Hepatocyte (in vitro differentiated cells): ENCODE results near the gene SLX4. TPM values are rescaled to one million over a fixed set of nuclear protein-coding genes. Genes with fewer than 3 reads are reported as not detected.

Experiments used
- DNase-seq: peaks from one replicate; pipeline ENCODE4 v3.0.0-alpha.2; 2016; ENCODE audit warnings: low spot score
- H2AFZ ChIP-seq: fragments of 200-600 bp; sonication (generic); 2 replicates; pipeline ENCODE4 v1.6.0; 2016; ENCODE audit warnings: antibody characterized with exemption, mild to moderate bottlenecking
- H3K27ac ChIP-seq: fragments of 200-600 bp; sonication (generic); 2 replicates; pipeline ENCODE4 v1.5.1; 2016; ENCODE audit warnings: mild to moderate bottlenecking
- H3K27me3 ChIP-seq: fragments of 200-600 bp; sonication (generic); 2 replicates; pipeline ENCODE4 v1.6.1; 2016
- H3K36me3 ChIP-seq: fragments of 200-600 bp; sonication (generic); replicated peaks from 2 replicates; pipeline ENCODE4 v1.5.1; 2016; ENCODE audit warnings: low read depth; ENCODE audit not compliant: insufficient read depth
- H3K4me1 ChIP-seq: fragments of 200-600 bp; sonication (generic); 2 replicates; pipeline ENCODE4 v1.5.1; 2016; ENCODE audit warnings: mild to moderate bottlenecking, moderate library complexity; ENCODE audit not compliant: insufficient read depth
- H3K4me2 ChIP-seq: fragments of 200-600 bp; sonication (generic); 2 replicates; pipeline ENCODE4 v1.6.0; 2016
- H3K4me3 ChIP-seq: fragments of 200-600 bp; sonication (generic); 2 replicates; pipeline ENCODE4 v1.5.1; 2016; ENCODE audit warnings: mild to moderate bottlenecking
- H3K79me2 ChIP-seq: fragments of 200-600 bp; sonication (generic); 2 replicates; pipeline ENCODE4 v1.6.0; 2017; ENCODE audit warnings: mild to moderate bottlenecking
- H3K9me2 ChIP-seq: fragments of 200-600 bp; sonication (generic); replicated peaks from 2 replicates; pipeline ENCODE4 v1.6.0; 2017; ENCODE audit warnings: mild to moderate bottlenecking; ENCODE audit not compliant: insufficient read depth
- H3K9me3 ChIP-seq: fragments of 200-600 bp; sonication (generic); 2 replicates; pipeline ENCODE4 v1.5.1; 2016; ENCODE audit warnings: low read depth, mild to moderate bottlenecking
- H4K20me1 ChIP-seq: fragments of 200-600 bp; sonication (generic); 2 replicates; pipeline ENCODE4 v1.6.0; 2016; ENCODE audit warnings: mild to moderate bottlenecking; ENCODE audit not compliant: insufficient read depth, poor library complexity, severe bottlenecking
- EZH2 ChIP-seq: fragments of 200-600 bp; sonication (generic); IDR thresholded peaks from 2 replicates; pipeline ENCODE4 v1.6.1; 2016; ENCODE audit warnings: antibody characterized with exemption, mild to moderate bottlenecking, borderline replicate concordance
- EZH2phosphoT487 ChIP-seq: fragments of 200-600 bp; sonication (generic); IDR thresholded peaks from one replicate; pipeline ENCODE4 v1.6.1; 2018; ENCODE audit warnings: antibody characterized with exemption, mild to moderate bottlenecking, low read depth, moderate library complexity; ENCODE audit not compliant: unreplicated experiment, severe bottlenecking
- WGBS: methylation state at CpG from one replicate; pipeline ENCODE4 v1.1.6; 2016; ENCODE audit warnings: low lambda C conversion rate; ENCODE audit errors: missing lambda C conversion rate; 5-methylcytosine and 5-hydroxymethylcytosine counted together
- polyA plus RNA-seq: library from polyadenylated mRNA; unstranded; fragments of >200 nt; fragmentation: Nextera tagmentation; extraction: Ambion mirVana; gene quantifications from 2 replicates; pipeline ENCODE4 v1.2.1, GENCODE V29; 2016
- total RNA-seq: library from RNA; depleted of rRNA; stranded (reverse); fragments of >200 nt; gene quantifications from 2 replicates; pipeline ENCODE4 v1.2.3, GENCODE V29; 2014
- TF ChIP-seq, protein P1 (sequence below): fragments of 200-600 bp; sonication (generic); IDR thresholded peaks from 2 replicates; pipeline ENCODE4 v1.5.1; 2016; ENCODE audit warnings: antibody characterized with exemption, mild to moderate bottlenecking; ENCODE audit not compliant: poor library complexity

The SLX4 gene
- total and polyA plus RNA-seq, 2 experiments from 2014 or later: 1.9 to 4.6 TPM

DNA sequence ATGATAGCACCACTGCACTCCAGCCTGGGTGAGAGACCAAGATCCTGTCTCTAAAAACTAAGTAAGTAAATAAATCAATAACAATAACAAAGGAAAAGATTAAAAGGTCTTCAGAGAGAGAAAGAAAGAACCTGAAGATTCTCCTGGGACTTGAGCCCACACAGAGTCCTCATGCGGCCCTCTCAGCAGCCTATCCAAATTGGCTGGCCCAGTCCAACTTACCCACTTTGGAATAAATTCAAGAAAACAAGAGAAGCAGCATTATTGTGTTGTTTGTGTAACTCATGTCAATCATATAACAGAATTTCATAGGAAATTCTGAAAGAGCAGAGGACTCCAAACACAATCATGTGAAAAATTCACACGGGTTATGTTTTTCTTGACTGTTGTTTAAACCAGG is 3.8 kb downstream of the SLX4 start:
- H3K36me3 ChIP-seq: no peaks in the 10 kb centered on the region
- TF ChIP-seq EZH2: no peak
- TF ChIP-seq, protein P1, sequence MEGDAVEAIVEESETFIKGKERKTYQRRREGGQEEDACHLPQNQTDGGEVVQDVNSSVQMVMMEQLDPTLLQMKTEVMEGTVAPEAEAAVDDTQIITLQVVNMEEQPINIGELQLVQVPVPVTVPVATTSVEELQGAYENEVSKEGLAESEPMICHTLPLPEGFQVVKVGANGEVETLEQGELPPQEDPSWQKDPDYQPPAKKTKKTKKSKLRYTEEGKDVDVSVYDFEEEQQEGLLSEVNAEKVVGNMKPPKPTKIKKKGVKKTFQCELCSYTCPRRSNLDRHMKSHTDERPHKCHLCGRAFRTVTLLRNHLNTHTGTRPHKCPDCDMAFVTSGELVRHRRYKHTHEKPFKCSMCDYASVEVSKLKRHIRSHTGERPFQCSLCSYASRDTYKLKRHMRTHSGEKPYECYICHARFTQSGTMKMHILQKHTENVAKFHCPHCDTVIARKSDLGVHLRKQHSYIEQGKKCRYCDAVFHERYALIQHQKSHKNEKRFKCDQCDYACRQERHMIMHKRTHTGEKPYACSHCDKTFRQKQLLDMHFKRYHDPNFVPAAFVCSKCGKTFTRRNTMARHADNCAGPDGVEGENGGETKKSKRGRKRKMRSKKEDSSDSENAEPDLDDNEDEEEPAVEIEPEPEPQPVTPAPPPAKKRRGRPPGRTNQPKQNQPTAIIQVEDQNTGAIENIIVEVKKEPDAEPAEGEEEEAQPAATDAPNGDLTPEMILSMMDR: no peak
- TF ChIP-seq EZH2phosphoT487: no peak
- no peaks in the 10 kb centered on the region for H3K9me2 ChIP-seq
- H2AFZ ChIP-seq: no peak overlapping the region
- no peak for DNase-seq
- WGBS: 97% methylated on average over 2 of the region's 2 CpGs
- H3K9me3 ChIP-seq: no peaks in the 10 kb centered on the region
- H4K20me1 ChIP-seq: no peaks in the 10 kb centered on the region
- H3K79me2 ChIP-seq: peaks cover 17% of the 10 kb centered on the region
- no peak overlapping the region for H3K4me3 ChIP-seq
- H3K4me2 ChIP-seq: no peak overlapping the region
- H3K27ac ChIP-seq: no peak overlapping the region
- H3K27me3 ChIP-seq: no peaks in the 10 kb centered on the region
- peaks cover 11% of the 10 kb centered on the region for H3K4me1 ChIP-seq

GRCh38 chr16:3607161-3607560 is 4.2 kb downstream of the SLX4 start:
- H3K4me1 ChIP-seq: peaks cover 9% of the 10 kb centered on the region
- no peaks in the 10 kb centered on the region for H4K20me1 ChIP-seq
- 92% methylated on average over 7 of the region's 7 CpGs for WGBS
- H3K27ac ChIP-seq: no peak overlapping the region
- H3K27me3 ChIP-seq: no peaks in the 10 kb centered on the region
- DNase-seq: no peak
- H2AFZ ChIP-seq: no peak overlapping the region
- no peaks in the 10 kb centered on the region for H3K9me2 ChIP-seq
- no peaks in the 10 kb centered on the region for H3K9me3 ChIP-seq
- H3K4me2 ChIP-seq: no peak overlapping the region
- TF ChIP-seq EZH2phosphoT487: no peak
- TF ChIP-seq EZH2: no peak
- TF ChIP-seq, protein P1: no peak
- no peak overlapping the region for H3K4me3 ChIP-seq
- no peaks in the 10 kb centered on the region for H3K36me3 ChIP-seq
- peaks cover 12% of the 10 kb centered on the region for H3K79me2 ChIP-seq

- no peaks in the 10 kb centered on the region for H3K27me3 ChIP-seq
- TF ChIP-seq, protein P1: no peak
- TF ChIP-seq EZH2phosphoT487 (no peak), EZH2 (no peak)
- no peak overlapping the region for H3K27ac ChIP-seq
- 89% methylated on average over 11 of the region's 11 CpGs for WGBS
- no peak overlapping the region for H2AFZ ChIP-seq
- H3K4me2 ChIP-seq: no peak overlapping the region
- no peak overlapping the region for H3K4me3 ChIP-seq
- no peak for DNase-seq
- H3K79me2 ChIP-seq: peaks cover 7% of the 10 kb centered on the region
- H4K20me1 ChIP-seq: no peaks in the 10 kb centered on the region
- H3K9me3 ChIP-seq: no peaks in the 10 kb centered on the region
- no peaks in the 10 kb centered on the region for H3K9me2 ChIP-seq
- H3K36me3 ChIP-seq: no peaks in the 10 kb centered on the region
- H3K4me1 ChIP-seq: peaks cover 9% of the 10 kb centered on the region
Observed at GRCh38 chr16:3606441-3606840, 5.0 kb downstream of the SLX4 start.

GRCh38 chr16:3602320-3602653 is 9.1 kb downstream of the SLX4 start:
- Histone ChIP-seq H3K4me3 (no peak overlapping the region), H3K9me2 (no peaks in the 10 kb centered on the region), H3K9me3 (peaks cover 5% of the 10 kb centered on the region), H3K36me3 (no peaks in the 10 kb centered on the region), H3K4me1 (no peaks in the 10 kb centered on the region), H4K20me1 (no peaks in the 10 kb centered on the region), H3K27ac (no peak overlapping the region), H3K79me2 (no peaks in the 10 kb centered on the region), H3K4me2 (no peak overlapping the region), H3K27me3 (no peaks in the 10 kb centered on the region), H2AFZ (no peak overlapping the region)
- WGBS: 94% methylated on average over 7 of the region's 7 CpGs
- no peak for DNase-seq
- TF ChIP-seq, protein P1: no peak
- TF ChIP-seq EZH2phosphoT487: no peak
- no peak for TF ChIP-seq EZH2
